GM23338 (cell line): ENCODE results near the gene CMIP. TPM values are rescaled to one million over a fixed set of nuclear protein-coding genes. Genes with fewer than 3 reads are reported as not detected.

Source experiments
- ATAC-seq: fragments of 200-7000 bp; cut with Tn5 transposase; 3 replicates; pipeline ENCODE4 v1.9.1; 2020
- DNase-seq: peaks from one replicate; pipeline ENCODE4 v3.0.0-alpha.2; 2015; ENCODE audit warnings: low spot score
- H2AFZ ChIP-seq: fragments of 200-600 bp; sonication (generic); 2 replicates; pipeline ENCODE4 v1.8.0; 2016; ENCODE audit warnings: antibody characterized with exemption, mild to moderate bottlenecking, moderate library complexity
- H3F3A ChIP-seq: fragments of 200-600 bp; sonication (generic); replicated peaks from 2 replicates; pipeline ENCODE4 v1.8.0; 2017; ENCODE audit warnings: antibody characterized with exemption, mixed run types, low read depth
- H3K27ac ChIP-seq: fragments of 200-600 bp; sonication (generic); 2 replicates; pipeline ENCODE4 v1.6.1; 2016; ENCODE audit warnings: low read depth
- H3K27me3 ChIP-seq: fragments of 200-600 bp; sonication (generic); 2 replicates; pipeline ENCODE4 v1.8.0; 2016; ENCODE audit warnings: mild to moderate bottlenecking, mixed run types, moderate library complexity; ENCODE audit not compliant: insufficient read depth
- H3K36me3 ChIP-seq: fragments of 200-600 bp; sonication (generic); 2 replicates; pipeline ENCODE4 v1.8.0; 2016; ENCODE audit warnings: mild to moderate bottlenecking; ENCODE audit not compliant: insufficient read depth
- H3K4me1 ChIP-seq: fragments of 200-600 bp; sonication (generic); 2 replicates; pipeline ENCODE4 v1.8.0; 2016; ENCODE audit warnings: mild to moderate bottlenecking, moderate library complexity; ENCODE audit not compliant: insufficient read depth
- H3K4me2 ChIP-seq: fragments of 200-600 bp; sonication (generic); 2 replicates; pipeline ENCODE4 v1.7.1; 2017; ENCODE audit warnings: mixed run types
- H3K4me3 ChIP-seq: fragments of 200-600 bp; sonication (generic); 2 replicates; pipeline ENCODE4 v1.6.1; 2016; ENCODE audit warnings: mixed run types
- H3K79me2 ChIP-seq: fragments of 200-600 bp; sonication (generic); replicated peaks from 2 replicates; pipeline ENCODE4 v1.8.0; 2017; ENCODE audit warnings: mild to moderate bottlenecking; ENCODE audit not compliant: insufficient read depth
- H3K9me2 ChIP-seq: fragments of 200-600 bp; sonication (generic); 2 replicates; pipeline ENCODE4 v1.8.0; 2017; ENCODE audit not compliant: insufficient read depth
- H4K20me1 ChIP-seq: fragments of 200-600 bp; sonication (generic); replicated peaks from 2 replicates; pipeline ENCODE4 v1.8.0; 2017; ENCODE audit warnings: mild to moderate bottlenecking; ENCODE audit not compliant: insufficient read depth
- H3K27ac Mint-ChIP-seq: 2 replicates; pipeline ENCODE4 v1.8.0; 2020; ENCODE audit warnings: inconsistent platforms, mild to moderate bottlenecking, moderate library complexity, mixed read lengths
- H3K27me3 Mint-ChIP-seq: 3 replicates; pipeline ENCODE4 v1.8.0; 2022; ENCODE audit warnings: low read depth, mild to moderate bottlenecking, moderate library complexity, mixed read lengths, inconsistent platforms; ENCODE audit not compliant: insufficient read depth, poor library complexity
- H3K36me3 Mint-ChIP-seq: 3 replicates; pipeline ENCODE4 v1.8.0; 2021; ENCODE audit warnings: low read depth, mild to moderate bottlenecking, inconsistent platforms, moderate library complexity, mixed read lengths
- H3K4me1 Mint-ChIP-seq: 3 replicates; pipeline ENCODE4 v1.8.0; 2020; ENCODE audit warnings: mild to moderate bottlenecking, inconsistent platforms, mixed read lengths
- H3K4me3 Mint-ChIP-seq: 3 replicates; pipeline ENCODE4 v1.8.0; 2021; ENCODE audit warnings: moderate library complexity, mild to moderate bottlenecking, inconsistent platforms, mixed read lengths
- H3K9me3 Mint-ChIP-seq: 3 replicates; pipeline ENCODE4 v1.8.0; 2020; ENCODE audit warnings: moderate library complexity, mild to moderate bottlenecking, inconsistent platforms, mixed read lengths
- CREB1 ChIP-seq: fragments of 250-450 bp; sonication (Bioruptor Pico); IDR thresholded peaks from 2 replicates; pipeline ENCODE4 v1.5.0; 2020; ENCODE audit warnings: low read depth, mild to moderate bottlenecking, moderate library complexity
- EZH2 ChIP-seq: fragments of 200-600 bp; sonication (generic); IDR thresholded peaks from one replicate; pipeline ENCODE4 v1.8.0; 2017; ENCODE audit warnings: antibody characterized with exemption, mild to moderate bottlenecking, low read depth; ENCODE audit not compliant: unreplicated experiment
- EZH2phosphoT487 ChIP-seq: fragments of 200-600 bp; sonication (generic); IDR thresholded peaks from one replicate; pipeline ENCODE4 v1.8.1; 2018; ENCODE audit warnings: antibody characterized with exemption; ENCODE audit not compliant: unreplicated experiment
- JUNB ChIP-seq: IDR thresholded peaks from one replicate; pipeline ENCODE4 v1.6.1; 2016; ENCODE audit warnings: antibody characterized with exemption; ENCODE audit not compliant: unreplicated experiment
- NANOG ChIP-seq: IDR thresholded peaks from 2 replicates; pipeline ENCODE4 v1.6.1; 2016; ENCODE audit warnings: antibody characterized with exemption, borderline replicate concordance
- POLR2AphosphoS5 ChIP-seq: IDR thresholded peaks from 2 replicates; pipeline ENCODE4 v1.6.1; 2016; ENCODE audit warnings: antibody characterized with exemption, low read depth
- STAT1 ChIP-seq: IDR thresholded peaks from one replicate; pipeline ENCODE4 v1.6.1; 2016; ENCODE audit warnings: antibody characterized with exemption; ENCODE audit not compliant: unreplicated experiment
- polyA plus RNA-seq: library from polyadenylated mRNA; unstranded; fragments of >200 nt; fragmentation: Nextera tagmentation; extraction: Ambion mirVana; gene quantifications from 2 replicates; pipeline ENCODE4 v1.2.1, GENCODE V29; 2016
- total RNA-seq: library from RNA; depleted of rRNA; stranded (reverse); fragments of >200 nt; shearing (Covaris generic); gene quantifications from 2 replicates; pipeline ENCODE4 v1.2.3, GENCODE V29; 2014
- TF ChIP-seq, protein P1 (sequence below): IDR thresholded peaks from 2 replicates; pipeline ENCODE4 v1.6.1; 2016; ENCODE audit warnings: antibody characterized with exemption
- TF ChIP-seq, protein P2 (sequence below): IDR thresholded peaks from one replicate; pipeline ENCODE4 v1.6.1; 2018; ENCODE audit warnings: antibody characterized with exemption; ENCODE audit not compliant: unreplicated experiment
- TF ChIP-seq, protein P3 (sequence below), 2 experiments: fragments of 200-600 bp in 1 of 2; sonication (generic) in 1 of 2; conservative IDR thresholded peaks; 2 replicates each; pipeline versions ENCODE4 v1.5.1 to v1.6.1; 2016 to 2017; ENCODE audit warnings: antibody characterized with exemption in 2 of 2, low read depth in 2 of 2, mild to moderate bottlenecking in 2 of 2, moderate library complexity in 1 of 2

CMIP gene
- total and polyA plus RNA-seq, 2 experiments from 2014 or later: 9.5 to 62.3 TPM

DNA sequence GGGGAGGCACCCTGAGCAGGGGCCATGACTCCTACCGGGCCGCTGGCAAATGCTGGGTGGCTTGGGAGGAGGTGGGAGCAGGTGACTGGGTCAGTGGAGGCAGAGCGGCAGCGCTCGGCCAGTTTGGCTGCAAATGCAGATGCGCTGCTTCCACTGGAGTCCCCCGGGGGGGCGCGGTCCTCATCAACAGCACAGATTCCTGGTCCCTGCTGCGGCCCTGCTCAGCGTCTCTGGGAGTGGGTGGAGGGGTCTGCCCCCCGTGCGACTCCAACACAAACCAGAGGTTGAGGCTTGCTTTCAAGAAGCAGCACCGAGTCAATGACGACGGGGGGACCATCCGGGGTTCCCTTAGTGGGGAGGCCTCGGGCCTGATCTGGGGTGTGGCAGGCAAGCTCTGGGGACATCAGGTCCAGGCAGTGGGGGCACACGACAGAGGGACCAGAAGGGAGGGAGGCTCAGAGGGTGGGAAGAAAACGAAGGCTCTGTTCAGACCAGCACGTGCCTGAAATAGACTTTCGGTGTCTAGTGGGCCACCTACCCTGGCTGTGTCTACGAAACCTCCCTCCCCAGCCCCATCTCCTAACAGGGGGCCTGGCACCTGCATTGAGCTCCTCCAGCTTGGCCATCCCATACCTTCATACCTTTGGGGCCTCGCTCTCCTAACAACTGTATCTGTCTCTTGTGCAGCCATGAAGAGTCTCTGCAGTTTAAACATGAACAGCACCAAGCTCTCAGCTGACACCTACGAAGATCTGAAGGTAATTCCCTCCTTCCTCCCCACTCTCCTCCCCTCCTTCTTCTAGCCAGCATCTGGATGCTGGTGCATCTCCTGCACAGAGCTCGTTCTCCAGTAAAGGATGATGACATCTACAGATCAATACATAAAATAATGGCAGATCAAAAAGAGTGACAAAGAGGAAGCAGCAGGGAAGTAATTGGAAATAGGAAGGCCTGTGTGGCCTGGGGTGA lies 262.0 kb downstream of the CMIP start:
- no peaks in the 10 kb centered on the region for H3K27me3 ChIP-seq
- H3K4me1 Mint-ChIP-seq: peaks cover 20% of the 10 kb centered on the region
- peaks cover 12% of the 10 kb centered on the region for H3K4me1 ChIP-seq
- H3K4me2 ChIP-seq: no peak overlapping the region
- H3K79me2 ChIP-seq: no peaks in the 10 kb centered on the region
- DNase-seq (no peak), ATAC-seq (no peak)
- H3K9me2 ChIP-seq: no peaks in the 10 kb centered on the region
- no peak overlapping the region for H3K4me3 Mint-ChIP-seq
- no peaks in the 10 kb centered on the region for H4K20me1 ChIP-seq
- H3K9me3 Mint-ChIP-seq: no peaks in the 10 kb centered on the region
- H3K27me3 Mint-ChIP-seq: peaks cover 25% of the 10 kb centered on the region
- no peaks in the 10 kb centered on the region for H3K36me3 ChIP-seq
- no peak overlapping the region for H2AFZ ChIP-seq
- peaks cover 42% of the 10 kb centered on the region for H3K36me3 Mint-ChIP-seq
- no peak overlapping the region for H3K4me3 ChIP-seq
- H3K27ac Mint-ChIP-seq: no peak overlapping the region
- H3F3A ChIP-seq: 0 out of 2 replicates have a peak, but pooled peaks cover 3% of the 10 kb centered on the region
- TF ChIP-seq POLR2AphosphoS5: no peak
- no peak for TF ChIP-seq CREB1 (CRISPR knock-in tag)
- TF ChIP-seq, protein P1, sequence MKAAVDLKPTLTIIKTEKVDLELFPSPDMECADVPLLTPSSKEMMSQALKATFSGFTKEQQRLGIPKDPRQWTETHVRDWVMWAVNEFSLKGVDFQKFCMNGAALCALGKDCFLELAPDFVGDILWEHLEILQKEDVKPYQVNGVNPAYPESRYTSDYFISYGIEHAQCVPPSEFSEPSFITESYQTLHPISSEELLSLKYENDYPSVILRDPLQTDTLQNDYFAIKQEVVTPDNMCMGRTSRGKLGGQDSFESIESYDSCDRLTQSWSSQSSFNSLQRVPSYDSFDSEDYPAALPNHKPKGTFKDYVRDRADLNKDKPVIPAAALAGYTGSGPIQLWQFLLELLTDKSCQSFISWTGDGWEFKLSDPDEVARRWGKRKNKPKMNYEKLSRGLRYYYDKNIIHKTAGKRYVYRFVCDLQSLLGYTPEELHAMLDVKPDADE: no peak
- H3K27ac ChIP-seq: no peak overlapping the region

DNA sequence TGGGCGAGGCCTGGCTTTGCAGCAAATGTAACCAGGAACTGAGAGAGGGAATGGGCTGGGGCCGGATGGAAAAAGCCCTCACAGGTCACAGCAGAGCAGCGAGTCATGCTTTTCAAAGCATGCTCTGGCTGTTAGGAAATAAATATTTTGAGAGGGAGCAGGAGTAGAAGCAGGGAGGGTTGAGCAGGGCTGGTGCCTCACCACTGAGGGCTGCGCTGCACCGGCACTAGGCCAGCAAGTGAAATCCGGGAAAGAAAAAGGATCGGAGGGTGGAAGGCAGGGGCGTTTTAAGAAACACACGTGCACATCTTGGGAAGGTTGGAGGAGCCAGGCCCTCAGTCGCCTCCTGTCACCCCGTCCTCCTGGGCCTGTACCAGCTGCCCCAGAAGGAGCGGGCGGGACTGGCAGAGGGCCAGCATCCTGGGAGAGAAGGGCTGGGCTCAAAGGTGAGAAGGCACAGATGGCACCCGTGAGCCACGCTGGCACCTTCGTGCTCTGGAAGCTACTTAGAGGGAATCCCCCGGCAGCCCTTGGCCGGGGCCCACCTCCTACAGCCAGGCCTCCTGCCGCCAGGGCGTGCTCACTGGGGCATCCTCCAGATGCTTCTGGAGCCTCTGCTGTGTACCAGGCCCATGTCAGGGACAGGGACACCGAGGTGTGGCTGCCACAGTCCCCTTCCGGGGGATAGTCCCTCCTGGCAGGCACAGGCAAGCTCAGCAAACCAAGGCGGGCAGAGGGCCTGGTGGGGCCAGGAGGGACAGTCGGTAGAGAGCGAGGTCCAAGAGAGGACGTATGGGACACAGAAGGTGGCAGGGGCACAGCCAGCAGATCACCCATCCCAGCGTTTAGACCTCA lies 263.0 kb downstream of the CMIP start:
- Histone ChIP-seq H2AFZ (no peak overlapping the region), H3K27me3 (no peaks in the 10 kb centered on the region), H3K36me3 (no peaks in the 10 kb centered on the region), H3K27ac (no peak overlapping the region), H3K4me3 (no peak overlapping the region), H3F3A (0 out of 2 replicates have a peak, but pooled peaks cover 5% of the 10 kb centered on the region), H3K79me2 (no peaks in the 10 kb centered on the region), H3K4me2 (no peak overlapping the region), H3K4me1 (peaks cover 20% of the 10 kb centered on the region), H4K20me1 (no peaks in the 10 kb centered on the region), H3K9me2 (no peaks in the 10 kb centered on the region)
- no peak for DNase-seq
- ATAC-seq: no peak
- no peak overlapping the region for H3K27ac Mint-ChIP-seq
- peaks cover 34% of the 10 kb centered on the region for H3K36me3 Mint-ChIP-seq
- H3K9me3 Mint-ChIP-seq: no peaks in the 10 kb centered on the region
- H3K4me3 Mint-ChIP-seq: no peak overlapping the region
- H3K27me3 Mint-ChIP-seq: peaks cover 25% of the 10 kb centered on the region
- peaks cover 26% of the 10 kb centered on the region for H3K4me1 Mint-ChIP-seq
- TF ChIP-seq, protein P1: no peak
- TF ChIP-seq STAT1 (no peak), JUNB (no peak), EZH2phosphoT487 (no peak), NANOG (no peak), CREB1 (CRISPR knock-in tag) (no peak), EZH2 (no peak), POLR2AphosphoS5 (no peak)
- TF ChIP-seq, protein P2, sequence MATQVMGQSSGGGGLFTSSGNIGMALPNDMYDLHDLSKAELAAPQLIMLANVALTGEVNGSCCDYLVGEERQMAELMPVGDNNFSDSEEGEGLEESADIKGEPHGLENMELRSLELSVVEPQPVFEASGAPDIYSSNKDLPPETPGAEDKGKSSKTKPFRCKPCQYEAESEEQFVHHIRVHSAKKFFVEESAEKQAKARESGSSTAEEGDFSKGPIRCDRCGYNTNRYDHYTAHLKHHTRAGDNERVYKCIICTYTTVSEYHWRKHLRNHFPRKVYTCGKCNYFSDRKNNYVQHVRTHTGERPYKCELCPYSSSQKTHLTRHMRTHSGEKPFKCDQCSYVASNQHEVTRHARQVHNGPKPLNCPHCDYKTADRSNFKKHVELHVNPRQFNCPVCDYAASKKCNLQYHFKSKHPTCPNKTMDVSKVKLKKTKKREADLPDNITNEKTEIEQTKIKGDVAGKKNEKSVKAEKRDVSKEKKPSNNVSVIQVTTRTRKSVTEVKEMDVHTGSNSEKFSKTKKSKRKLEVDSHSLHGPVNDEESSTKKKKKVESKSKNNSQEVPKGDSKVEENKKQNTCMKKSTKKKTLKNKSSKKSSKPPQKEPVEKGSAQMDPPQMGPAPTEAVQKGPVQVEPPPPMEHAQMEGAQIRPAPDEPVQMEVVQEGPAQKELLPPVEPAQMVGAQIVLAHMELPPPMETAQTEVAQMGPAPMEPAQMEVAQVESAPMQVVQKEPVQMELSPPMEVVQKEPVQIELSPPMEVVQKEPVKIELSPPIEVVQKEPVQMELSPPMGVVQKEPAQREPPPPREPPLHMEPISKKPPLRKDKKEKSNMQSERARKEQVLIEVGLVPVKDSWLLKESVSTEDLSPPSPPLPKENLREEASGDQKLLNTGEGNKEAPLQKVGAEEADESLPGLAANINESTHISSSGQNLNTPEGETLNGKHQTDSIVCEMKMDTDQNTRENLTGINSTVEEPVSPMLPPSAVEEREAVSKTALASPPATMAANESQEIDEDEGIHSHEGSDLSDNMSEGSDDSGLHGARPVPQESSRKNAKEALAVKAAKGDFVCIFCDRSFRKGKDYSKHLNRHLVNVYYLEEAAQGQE: no peak
- TF ChIP-seq, protein P3, sequence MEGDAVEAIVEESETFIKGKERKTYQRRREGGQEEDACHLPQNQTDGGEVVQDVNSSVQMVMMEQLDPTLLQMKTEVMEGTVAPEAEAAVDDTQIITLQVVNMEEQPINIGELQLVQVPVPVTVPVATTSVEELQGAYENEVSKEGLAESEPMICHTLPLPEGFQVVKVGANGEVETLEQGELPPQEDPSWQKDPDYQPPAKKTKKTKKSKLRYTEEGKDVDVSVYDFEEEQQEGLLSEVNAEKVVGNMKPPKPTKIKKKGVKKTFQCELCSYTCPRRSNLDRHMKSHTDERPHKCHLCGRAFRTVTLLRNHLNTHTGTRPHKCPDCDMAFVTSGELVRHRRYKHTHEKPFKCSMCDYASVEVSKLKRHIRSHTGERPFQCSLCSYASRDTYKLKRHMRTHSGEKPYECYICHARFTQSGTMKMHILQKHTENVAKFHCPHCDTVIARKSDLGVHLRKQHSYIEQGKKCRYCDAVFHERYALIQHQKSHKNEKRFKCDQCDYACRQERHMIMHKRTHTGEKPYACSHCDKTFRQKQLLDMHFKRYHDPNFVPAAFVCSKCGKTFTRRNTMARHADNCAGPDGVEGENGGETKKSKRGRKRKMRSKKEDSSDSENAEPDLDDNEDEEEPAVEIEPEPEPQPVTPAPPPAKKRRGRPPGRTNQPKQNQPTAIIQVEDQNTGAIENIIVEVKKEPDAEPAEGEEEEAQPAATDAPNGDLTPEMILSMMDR (conservative IDR thresholded peaks at IDR 0.05; ENCODE audit: low read depth in 2 of 2): no peak
